GM19467 (cell line): ENCODE results near the gene BPIFB3.

Experiments used
- ATAC-seq: cut with Tn5 transposase; IDR thresholded peaks from one replicate; pipeline ENCODE4 v1.9.1; 2021; ENCODE audit warnings: mild to moderate bottlenecking, moderate library complexity; ENCODE audit not compliant: unreplicated experiment

The BPIFB3 gene

DNA sequence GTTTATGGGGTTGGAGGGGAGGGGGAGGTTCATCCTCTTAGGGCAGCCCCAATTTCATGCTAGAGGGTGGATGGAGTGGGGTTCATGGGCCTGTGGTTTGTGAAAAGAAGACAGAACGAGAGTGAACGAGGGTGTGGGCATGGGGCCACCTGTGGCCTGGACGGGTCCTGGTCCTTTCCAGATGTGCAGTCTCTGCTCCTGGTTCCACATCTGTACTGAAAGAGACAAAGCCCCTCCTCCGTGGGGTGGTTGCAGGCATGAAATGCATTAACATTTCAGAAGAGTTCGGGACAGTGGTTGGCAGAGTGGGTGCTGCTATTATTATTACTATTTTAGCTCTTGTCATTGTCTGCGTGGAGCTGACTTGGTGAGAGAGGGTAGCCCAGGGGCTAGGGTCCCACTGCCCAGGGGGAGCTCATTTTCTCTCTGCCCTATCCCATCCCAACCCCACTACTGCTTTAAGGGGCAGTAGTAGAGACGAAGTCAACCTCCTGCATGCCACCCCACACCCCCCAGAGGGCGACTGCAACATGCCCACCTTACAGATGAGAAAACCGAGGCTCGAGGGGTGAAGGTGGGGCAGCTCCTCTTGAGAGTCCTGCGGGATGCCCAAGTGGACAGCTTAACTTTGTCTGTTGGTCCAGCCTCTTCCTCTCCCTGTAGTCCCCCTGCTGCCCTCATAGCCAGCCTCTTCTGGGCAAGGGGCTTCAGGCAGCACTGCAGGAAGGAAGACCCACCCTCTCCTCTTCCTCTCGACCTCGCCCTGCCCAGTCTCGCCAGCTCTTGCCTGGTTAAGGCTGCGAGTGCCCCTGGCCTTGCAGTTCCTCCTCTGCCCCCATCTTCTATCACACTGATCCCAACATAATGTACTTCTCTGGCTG is 37.8 kb upstream of the BPIFB3 start:
- no peak for ATAC-seq

DNA sequence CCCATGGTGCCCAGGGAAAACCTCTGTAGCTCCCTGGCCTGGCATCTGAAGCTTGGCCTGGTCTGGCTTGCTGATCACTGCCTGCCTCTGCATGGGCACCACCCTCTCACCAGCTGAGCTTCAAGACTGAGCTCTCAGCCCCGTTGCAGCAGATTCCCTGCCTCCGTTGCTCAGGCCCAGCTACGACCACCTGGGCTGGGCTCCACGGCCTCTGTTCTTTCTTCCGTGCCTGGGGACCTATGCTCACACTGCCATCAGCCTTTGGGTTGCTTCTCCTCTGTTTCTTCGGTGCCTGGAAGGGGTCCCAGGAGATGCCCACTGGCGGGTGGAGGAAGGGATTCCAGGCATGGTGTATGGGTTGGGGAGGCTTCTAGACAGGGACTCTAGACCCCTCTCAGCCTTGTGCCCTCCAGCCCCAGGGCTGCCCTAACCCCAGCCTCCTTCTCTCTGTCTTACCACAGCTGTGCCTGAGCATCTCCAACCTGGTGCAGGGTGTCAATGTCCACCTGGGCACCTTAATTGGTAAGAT is 37.1 kb upstream of the BPIFB3 start:
- ATAC-seq = no peak

GRCh38 chr20:33017542-33017941 is 36.2 kb upstream of the BPIFB3 start:
- no peak for ATAC-seq

DNA sequence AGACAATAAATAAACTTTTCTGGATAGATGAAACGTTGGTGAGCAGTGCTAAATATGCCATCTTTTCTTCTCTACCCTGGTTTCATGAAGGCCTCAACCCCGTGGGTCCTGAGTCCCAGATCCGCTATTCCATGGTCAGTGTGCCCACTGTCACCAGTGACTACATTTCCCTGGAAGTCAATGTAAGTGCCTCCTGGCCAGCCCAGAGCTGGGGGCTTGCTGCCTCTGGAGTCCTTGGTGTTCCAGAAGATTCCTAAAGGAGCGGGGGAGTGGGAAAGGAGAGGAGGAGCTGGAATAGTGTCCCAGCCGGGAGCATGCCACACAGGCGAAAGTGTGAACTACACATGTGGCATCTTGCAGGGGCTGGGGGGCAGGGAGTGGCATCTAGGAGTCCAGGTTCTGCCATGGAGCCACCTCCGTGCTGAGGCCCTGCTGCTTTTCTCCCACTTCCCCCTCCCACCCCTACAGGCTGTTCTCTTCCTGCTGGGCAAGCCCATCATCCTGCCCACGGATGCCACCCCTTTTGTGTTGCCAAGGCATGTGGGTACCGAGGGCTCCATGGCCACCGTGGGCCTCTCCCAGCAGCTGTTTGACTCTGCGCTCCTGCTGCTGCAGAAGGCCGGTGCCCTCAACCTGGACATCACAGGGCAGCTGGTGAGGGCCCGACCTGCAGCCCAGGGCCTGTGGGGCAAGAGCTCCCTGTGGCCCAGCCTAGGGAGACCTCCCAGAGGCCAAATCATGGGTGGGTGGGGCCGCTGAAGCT is 35.4 kb upstream of the BPIFB3 start:
- ATAC-seq = no peak

DNA sequence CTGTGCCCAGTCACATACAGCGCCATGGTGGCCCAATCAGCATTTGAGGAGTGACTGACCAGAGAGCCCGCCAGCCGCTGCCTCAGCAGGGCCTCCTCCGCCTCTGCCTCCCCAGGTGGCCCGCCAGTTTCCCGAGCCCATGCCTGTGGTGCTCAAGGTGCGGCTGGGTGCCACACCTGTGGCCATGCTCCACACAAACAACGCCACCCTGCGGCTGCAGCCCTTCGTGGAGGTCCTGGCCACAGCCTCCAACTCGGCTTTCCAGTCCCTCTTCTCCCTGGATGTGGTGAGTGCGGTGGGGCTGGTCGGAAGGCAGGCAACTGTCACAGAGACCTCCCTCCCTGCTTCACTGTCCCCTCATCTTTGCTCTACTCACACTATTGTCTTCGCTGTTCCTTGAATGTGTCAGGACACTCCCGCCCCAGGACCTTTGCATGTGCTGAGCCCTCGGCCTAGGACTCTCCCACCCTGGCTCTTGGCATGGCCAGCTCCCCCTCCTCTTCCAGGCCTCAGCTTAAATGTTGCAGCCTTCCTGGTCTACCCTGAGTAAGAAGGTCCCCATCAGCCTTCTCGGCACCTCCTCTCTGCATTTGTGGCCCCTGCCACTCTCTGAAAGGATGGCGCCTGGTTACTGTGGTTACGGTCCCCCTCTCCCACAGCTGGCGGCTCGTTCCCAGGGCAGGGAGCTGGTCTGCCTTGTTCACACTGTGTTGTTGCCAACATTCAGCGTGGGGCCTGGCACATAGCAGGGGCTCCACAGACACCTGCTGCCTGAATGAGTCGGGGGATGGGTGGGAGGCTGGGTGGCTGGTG is 34.0 kb upstream of the BPIFB3 start:
- ATAC-seq = no peak

DNA sequence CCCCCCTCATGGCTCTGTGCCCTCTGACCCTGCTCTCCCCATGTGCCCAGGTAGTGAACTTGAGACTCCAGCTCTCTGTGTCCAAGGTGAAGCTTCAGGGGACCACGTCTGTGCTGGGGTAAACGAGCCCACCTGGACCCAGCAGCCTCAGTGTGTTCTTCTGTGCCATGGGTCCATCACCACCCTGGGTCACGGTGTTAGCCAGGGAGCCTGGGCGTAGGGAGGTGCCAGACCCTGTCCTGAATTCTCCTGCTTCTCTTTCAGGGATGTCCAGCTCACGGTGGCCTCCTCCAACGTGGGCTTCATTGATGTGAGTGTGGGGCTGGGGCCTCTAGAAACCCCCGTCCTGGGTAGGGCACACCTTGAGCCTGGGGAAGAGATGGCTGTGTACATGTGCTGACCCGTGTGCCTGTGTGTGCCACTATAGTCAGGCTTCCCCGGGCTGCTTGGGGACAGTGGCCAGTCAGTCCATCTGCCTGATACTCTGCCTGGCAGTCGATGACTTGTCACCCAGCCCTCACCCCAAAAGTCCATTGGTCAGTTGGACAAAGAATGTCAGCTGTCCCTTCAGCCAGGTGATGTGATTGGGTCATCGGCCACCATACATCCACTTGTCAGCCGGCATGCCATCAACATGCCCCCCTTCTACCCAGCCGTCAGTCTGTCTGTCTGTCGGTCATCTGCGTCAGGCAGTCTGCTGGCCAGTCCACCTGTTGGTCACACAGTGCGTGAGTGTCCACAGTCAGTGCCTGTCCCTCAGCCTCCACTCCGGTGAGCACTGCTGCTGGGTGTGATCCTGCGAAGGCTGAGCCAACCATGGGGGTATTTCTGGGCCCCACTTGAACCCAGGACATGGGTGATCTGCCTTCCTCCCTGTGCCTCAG is 33.2 kb upstream of the BPIFB3 start:
- no peak for ATAC-seq

GRCh38 chr20:33021879-33022278 is 31.8 kb upstream of the BPIFB3 start:
- ATAC-seq = no peak

DNA sequence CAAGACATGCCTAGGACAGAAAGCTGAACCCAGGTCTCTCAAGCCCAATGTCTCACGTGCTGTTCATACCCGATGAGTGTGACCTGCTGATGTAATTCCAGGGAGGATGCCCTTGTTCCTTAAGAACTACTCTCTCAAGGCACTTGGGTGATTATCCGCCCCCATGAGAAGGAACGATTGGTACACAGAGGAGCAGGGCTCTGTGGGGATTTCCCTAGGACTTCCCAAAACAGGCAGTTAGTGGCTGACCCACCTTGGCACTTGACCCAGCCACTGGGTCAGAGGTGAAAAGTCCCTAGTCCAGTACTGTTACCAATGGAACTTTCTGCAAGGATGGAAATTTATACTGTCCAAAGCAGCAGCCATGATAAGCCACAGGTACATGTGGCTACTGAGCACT is 31.4 kb upstream of the BPIFB3 start:
- ATAC-seq = no peak

- no peak for ATAC-seq
Observed at GRCh38 chr20:33022694-33023438, 30.8 kb upstream of the BPIFB3 start.

- no peak for ATAC-seq
Observed at GRCh38 chr20:33023439-33024242, 30.1 kb upstream of the BPIFB3 start.

- ATAC-seq = no peak
Observed at GRCh38 chr20:33024243-33024560, 29.5 kb upstream of the BPIFB3 start.

- ATAC-seq = no peak
Observed at GRCh38 chr20:33024609-33025317, 28.9 kb upstream of the BPIFB3 start.

- ATAC-seq = no peak
Observed at GRCh38 chr20:33025318-33025876, 28.3 kb upstream of the BPIFB3 start.

DNA sequence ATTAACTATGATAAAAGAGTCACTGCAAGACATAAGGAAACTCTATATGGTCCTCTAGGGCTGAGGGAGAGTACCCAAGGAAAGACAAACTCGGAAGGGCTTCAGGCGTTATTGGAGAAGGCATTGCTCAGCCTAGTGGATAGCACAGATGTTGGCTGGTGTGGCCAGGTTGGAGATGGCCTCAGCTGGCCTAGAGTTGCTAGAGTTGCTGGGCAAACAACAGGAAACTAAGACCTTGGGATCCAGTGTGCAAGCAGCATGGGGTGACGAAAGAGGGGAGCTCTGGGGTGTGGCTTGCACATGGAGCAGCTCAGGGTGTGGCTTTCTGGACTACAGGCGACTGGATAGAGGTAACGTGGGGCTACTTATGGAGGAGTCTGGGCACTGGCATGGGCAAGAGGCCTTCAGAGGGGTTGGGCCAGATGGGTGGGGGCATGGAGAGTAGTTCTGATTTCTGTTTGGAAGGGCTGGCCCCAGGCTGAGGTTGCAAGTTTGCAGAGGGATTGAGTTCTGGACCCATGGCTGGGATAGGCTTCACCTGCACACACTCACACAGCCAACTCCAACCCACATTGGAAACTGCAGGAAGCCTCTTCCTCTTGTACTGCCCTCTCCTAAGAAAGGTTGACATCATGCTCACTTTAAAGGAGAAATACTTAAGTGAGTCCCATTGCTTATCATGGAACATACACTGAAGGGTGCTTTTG is 27.5 kb upstream of the BPIFB3 start:
- no peak for ATAC-seq

DNA sequence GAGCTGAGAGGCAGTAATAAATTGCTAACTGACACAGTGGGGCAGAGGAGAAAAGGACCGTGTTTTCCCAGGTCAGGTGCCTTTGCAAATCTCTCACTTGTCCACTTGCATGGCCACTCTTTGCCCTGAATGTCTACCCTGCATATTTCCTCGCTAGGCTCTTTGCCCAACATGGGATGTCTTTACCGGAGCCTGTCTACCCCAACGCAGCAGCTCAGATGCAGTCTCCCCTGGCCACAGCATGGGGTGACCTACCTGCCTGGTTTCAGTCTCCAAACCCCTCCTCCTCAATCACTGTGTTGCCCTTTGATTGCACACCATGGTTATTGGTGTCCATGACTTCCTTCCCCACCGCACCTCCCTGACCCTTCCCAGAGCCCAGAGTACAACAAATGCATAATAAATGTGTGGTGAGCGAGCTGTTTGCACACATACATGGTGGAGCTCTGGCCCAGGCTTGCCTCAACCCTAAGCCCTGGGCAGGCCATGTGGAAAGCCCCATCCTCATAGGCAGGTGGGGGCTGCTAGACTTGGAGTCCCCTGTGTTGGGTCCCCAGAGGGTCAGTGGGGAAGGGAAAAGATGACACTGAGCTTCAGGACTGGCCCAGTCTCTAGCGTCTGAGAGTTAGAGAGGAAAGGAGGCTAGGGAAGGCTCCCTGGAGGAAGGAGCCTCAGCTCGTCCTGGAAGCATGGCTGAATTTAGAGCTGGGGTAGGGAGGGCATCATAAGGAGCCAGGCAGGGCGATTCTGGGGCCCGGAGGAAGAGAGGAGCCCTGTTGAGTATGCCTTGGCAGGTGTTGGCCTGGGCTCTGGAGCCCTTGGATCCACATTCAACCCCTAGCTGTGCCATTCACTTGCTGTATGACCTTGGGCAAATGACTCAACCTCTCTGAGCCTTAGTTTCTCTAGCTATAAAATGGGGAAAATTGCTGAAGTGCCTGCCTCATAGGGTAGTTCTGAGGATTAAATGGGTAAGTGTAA is 26.6 kb upstream of the BPIFB3 start:
- no peak for ATAC-seq
